ENCODE data around the gene TBC1D5.

DNA sequence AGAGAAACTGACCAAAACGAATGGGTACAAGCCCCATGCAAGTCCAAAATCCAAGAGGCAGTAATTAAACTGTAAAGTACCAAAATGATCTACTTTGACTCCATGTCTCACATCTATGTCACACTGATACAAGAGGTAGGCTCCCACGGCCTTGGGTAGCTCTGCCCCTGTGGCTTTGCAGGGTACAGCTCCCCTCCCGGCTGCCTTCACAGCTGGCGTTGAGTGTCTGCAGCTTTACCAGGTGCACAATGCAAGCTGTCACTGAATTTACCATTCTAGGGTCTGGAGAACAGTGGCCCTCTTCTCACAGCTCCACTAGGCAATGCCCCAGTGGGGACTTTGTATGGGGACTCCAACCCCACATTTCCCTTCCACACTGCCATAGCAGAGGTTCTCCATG lies 308.6 kb downstream of the TBC1D5 start:
- TF ChIP-seq, protein P1, sequence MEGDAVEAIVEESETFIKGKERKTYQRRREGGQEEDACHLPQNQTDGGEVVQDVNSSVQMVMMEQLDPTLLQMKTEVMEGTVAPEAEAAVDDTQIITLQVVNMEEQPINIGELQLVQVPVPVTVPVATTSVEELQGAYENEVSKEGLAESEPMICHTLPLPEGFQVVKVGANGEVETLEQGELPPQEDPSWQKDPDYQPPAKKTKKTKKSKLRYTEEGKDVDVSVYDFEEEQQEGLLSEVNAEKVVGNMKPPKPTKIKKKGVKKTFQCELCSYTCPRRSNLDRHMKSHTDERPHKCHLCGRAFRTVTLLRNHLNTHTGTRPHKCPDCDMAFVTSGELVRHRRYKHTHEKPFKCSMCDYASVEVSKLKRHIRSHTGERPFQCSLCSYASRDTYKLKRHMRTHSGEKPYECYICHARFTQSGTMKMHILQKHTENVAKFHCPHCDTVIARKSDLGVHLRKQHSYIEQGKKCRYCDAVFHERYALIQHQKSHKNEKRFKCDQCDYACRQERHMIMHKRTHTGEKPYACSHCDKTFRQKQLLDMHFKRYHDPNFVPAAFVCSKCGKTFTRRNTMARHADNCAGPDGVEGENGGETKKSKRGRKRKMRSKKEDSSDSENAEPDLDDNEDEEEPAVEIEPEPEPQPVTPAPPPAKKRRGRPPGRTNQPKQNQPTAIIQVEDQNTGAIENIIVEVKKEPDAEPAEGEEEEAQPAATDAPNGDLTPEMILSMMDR (IDR thresholded peaks at IDR 0.05; ENCODE audit: low read depth, low read length), result no peak
- TF ChIP-seq, protein P2, sequence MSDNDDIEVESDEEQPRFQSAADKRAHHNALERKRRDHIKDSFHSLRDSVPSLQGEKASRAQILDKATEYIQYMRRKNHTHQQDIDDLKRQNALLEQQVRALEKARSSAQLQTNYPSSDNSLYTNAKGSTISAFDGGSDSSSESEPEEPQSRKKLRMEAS (IDR thresholded peaks at IDR 0.05; ENCODE audit: low read depth, low read length), result no peak
- TF ChIP-seq POLR2A (IDR thresholded peaks at IDR 0.05; ENCODE audit: extremely low read depth, insufficient read length) (no peak), MYC (IDR thresholded peaks at IDR 0.05; ENCODE audit: low read depth, low read length) (no peak)

All from NB4 (cell line).